Liver (tissue), 9 donors: ENCODE results near the gene SHROOM1. TPM values are rescaled to one million over a fixed set of nuclear protein-coding genes. Genes with fewer than 3 reads are reported as not detected.
A peak's percentile ranks its signal among the peaks of the same experiment; 100 is the strongest.

Experiments used
- DNase-seq: peaks from one replicate; pipeline ENCODE4 v3.0.0-alpha.2; 2017; ENCODE audit warnings: low spot score
- H3K27ac ChIP-seq, 2 donors: one replicate each; pipeline ENCODE4 v1.7.0; 2013; ENCODE audit warnings: inconsistent platforms in 2 of 2, low read length in 2 of 2, control low read depth in 1 of 2, low read depth in 1 of 2, mild to moderate bottlenecking in 1 of 2
- H3K27me3 ChIP-seq, 4 donors: one replicate each; pipeline versions ENCODE4 v1.6.1 to v1.7.0; 2013; ENCODE audit warnings: low read length in 3 of 4, inconsistent platforms in 1 of 4, mild to moderate bottlenecking in 1 of 4, moderate library complexity in 1 of 4; ENCODE audit not compliant: control insufficient read depth in 4 of 4, insufficient read depth in 4 of 4
- H3K36me3 ChIP-seq, 4 donors: one replicate each; pipeline versions ENCODE4 v1.6.1 to v1.7.0; 2013; ENCODE audit warnings: low read length in 3 of 4, mild to moderate bottlenecking in 3 of 4, low read depth in 1 of 4, moderate library complexity in 1 of 4; ENCODE audit not compliant: control insufficient read depth in 4 of 4, insufficient read depth in 3 of 4
- H3K4me1 ChIP-seq, 4 donors: one replicate each; pipeline versions ENCODE4 v1.6.1 to v1.7.0; 2013; ENCODE audit warnings: low read length in 3 of 4, mild to moderate bottlenecking in 3 of 4, moderate library complexity in 1 of 4; ENCODE audit not compliant: control insufficient read depth in 4 of 4, insufficient read depth in 4 of 4
- H3K4me3 ChIP-seq, 3 donors: one replicate each; pipeline versions ENCODE4 v1.6.1 to v1.7.0; 2013; ENCODE audit warnings: low read length in 3 of 3, control low read depth in 1 of 3, low read depth in 1 of 3, mild to moderate bottlenecking in 1 of 3
- H3K9ac ChIP-seq, 2 donors: one replicate each; pipeline ENCODE4 v1.7.0; 2013; ENCODE audit warnings: low read length in 2 of 2, mild to moderate bottlenecking in 2 of 2, moderate library complexity in 2 of 2, control low read depth in 1 of 2, low read depth in 1 of 2
- H3K9me3 ChIP-seq, 4 donors: one replicate each; pipeline versions ENCODE4 v1.6.1 to v1.7.0; 2013; ENCODE audit warnings: low read length in 3 of 4; ENCODE audit not compliant: control insufficient read depth in 4 of 4
- EGR1 ChIP-seq, 2 donors: IDR thresholded peaks; 2 replicates each; pipeline ENCODE4 v1.6.1; 2016 to 2018; ENCODE audit warnings: antibody characterized with exemption in 2 of 2, low read depth in 2 of 2
- FOXA1 ChIP-seq: IDR thresholded peaks from 2 replicates; pipeline ENCODE4 v1.6.1; 2016; ENCODE audit warnings: antibody characterized with exemption
- FOXA2 ChIP-seq: IDR thresholded peaks from 2 replicates; pipeline ENCODE4 v1.6.1; 2016; ENCODE audit warnings: antibody characterized with exemption
- HNF4A ChIP-seq, 2 donors: conservative IDR thresholded peaks; 2 replicates each; pipeline ENCODE4 v1.6.1; 2016; ENCODE audit warnings: antibody characterized with exemption in 2 of 2, mild to moderate bottlenecking in 2 of 2
- HNF4G ChIP-seq: IDR thresholded peaks from 2 replicates; pipeline ENCODE4 v1.6.1; 2016; ENCODE audit warnings: antibody characterized with exemption
- MAX ChIP-seq: IDR thresholded peaks from 2 replicates; pipeline ENCODE4 v1.6.1; 2016; ENCODE audit warnings: antibody characterized with exemption
- RAD21 ChIP-seq, 2 donors: IDR thresholded peaks; 2 replicates each; pipeline ENCODE4 v1.6.1; 2016; ENCODE audit warnings: antibody characterized with exemption in 2 of 2, mild to moderate bottlenecking in 2 of 2
- REST ChIP-seq: IDR thresholded peaks from 2 replicates; pipeline ENCODE4 v1.6.1; 2016; ENCODE audit warnings: antibody characterized with exemption, mild to moderate bottlenecking
- RXRA ChIP-seq, 2 donors: IDR thresholded peaks; 2 replicates each; pipeline ENCODE4 v1.6.1; 2017 to 2018; ENCODE audit warnings: antibody characterized with exemption in 2 of 2, mild to moderate bottlenecking in 1 of 2
- TAF1 ChIP-seq: conservative IDR thresholded peaks from 2 replicates; pipeline ENCODE4 v1.6.1; 2016; ENCODE audit warnings: antibody characterized with exemption, mild to moderate bottlenecking
- YY1 ChIP-seq: IDR thresholded peaks from 2 replicates; pipeline ENCODE4 v1.6.1; 2016; ENCODE audit warnings: antibody characterized with exemption, mild to moderate bottlenecking
- WGBS: extraction: QIAGEN DNeasy Blood & Tissue Kit; methylation state at CpG from one replicate; pipeline ENCODE4 v1.1.7; 2013; 5-methylcytosine and 5-hydroxymethylcytosine counted together
- polyA plus RNA-seq, 2 donors: library from polyadenylated mRNA; stranded (reverse) in 1 of 2; unstranded in 1 of 2; fragments of 200-250 nt in 1 of 2; fragments of >200 nt in 1 of 2; fragmentation: Nextera tagmentation in 1 of 2; extraction: Ambion mirVana in 1 of 2; gene quantifications; one replicate each; pipeline versions ENCODE4 v1.2.1 to v1.2.3, GENCODE V29; 2013 to 2015
- total RNA-seq, 2 donors: library from RNA; depleted of rRNA; stranded (reverse); fragments of >200 nt; gene quantifications; one replicate each; pipeline ENCODE4 v1.2.3, GENCODE V29; 2014
- TF ChIP-seq, protein P1 (sequence below): fragments of 150-350 bp; IDR thresholded peaks from 2 replicates; pipeline ENCODE4 v1.5.1; 2017; ENCODE audit warnings: improper control_type of control experiment, low read depth, low read length; ENCODE audit not compliant: missing input control
- donor health status: healthy.
- donor health status: healthy.
- donor health status: healthy.
- donor health status: healthy.
- donor health status: healthy.

SHROOM1 gene
- total and polyA plus RNA-seq, 4 donors = 6.1 to 28.5 (median 18.3) TPM

DNA sequence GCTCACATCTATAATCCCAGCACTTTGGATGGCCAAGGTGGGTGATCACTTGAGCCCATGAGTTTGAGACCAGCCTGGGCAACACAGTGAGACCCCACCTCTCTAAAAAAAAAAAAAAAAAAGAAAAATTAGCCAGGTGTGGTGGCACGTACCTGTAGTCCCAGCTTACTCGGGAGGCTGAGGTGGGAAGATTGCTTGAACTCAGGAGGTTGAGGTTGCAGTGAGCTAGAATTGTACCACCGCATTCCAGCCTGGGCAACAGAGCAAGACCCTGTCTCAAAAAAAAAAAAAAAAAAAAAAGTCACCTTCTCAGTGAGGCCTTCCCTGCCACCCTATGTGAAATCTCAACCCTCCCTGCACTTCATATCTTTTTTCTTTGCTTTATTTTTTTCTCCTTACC, 39.4 kb downstream of the SHROOM1 start:
- H3K4me3 ChIP-seq = no peak overlapping the region
- DNase-seq = no peak
- TF ChIP-seq HNF4G (no peak), HNF4A (conservative IDR thresholded peaks at IDR 0.05) (no peak), EGR1 (IDR thresholded peaks at IDR 0.05; ENCODE audit: low read depth in 2 of 2) (no peak), MAX (no peak), FOXA1 (no peak), RXRA (IDR thresholded peaks at IDR 0.05) (no peak), TAF1 (no peak), YY1 (no peak), REST (no peak), FOXA2 (no peak)
- TF ChIP-seq, protein P1, sequence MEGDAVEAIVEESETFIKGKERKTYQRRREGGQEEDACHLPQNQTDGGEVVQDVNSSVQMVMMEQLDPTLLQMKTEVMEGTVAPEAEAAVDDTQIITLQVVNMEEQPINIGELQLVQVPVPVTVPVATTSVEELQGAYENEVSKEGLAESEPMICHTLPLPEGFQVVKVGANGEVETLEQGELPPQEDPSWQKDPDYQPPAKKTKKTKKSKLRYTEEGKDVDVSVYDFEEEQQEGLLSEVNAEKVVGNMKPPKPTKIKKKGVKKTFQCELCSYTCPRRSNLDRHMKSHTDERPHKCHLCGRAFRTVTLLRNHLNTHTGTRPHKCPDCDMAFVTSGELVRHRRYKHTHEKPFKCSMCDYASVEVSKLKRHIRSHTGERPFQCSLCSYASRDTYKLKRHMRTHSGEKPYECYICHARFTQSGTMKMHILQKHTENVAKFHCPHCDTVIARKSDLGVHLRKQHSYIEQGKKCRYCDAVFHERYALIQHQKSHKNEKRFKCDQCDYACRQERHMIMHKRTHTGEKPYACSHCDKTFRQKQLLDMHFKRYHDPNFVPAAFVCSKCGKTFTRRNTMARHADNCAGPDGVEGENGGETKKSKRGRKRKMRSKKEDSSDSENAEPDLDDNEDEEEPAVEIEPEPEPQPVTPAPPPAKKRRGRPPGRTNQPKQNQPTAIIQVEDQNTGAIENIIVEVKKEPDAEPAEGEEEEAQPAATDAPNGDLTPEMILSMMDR = no peak
- no peaks in the 10 kb centered on the region for H3K36me3 ChIP-seq
- no peak overlapping the region for H3K27ac ChIP-seq
- peaks cover 0 to 26% (median 19%) of the 10 kb centered on the region in 4 donors for H3K4me1 ChIP-seq
- H3K27me3 ChIP-seq = no peaks in the 10 kb centered on the region
- H3K9me3 ChIP-seq = no peaks in the 10 kb centered on the region
- over 99% methylated on average over 3 of the region's 3 CpGs for WGBS
- no peak overlapping the region for H3K9ac ChIP-seq

DNA sequence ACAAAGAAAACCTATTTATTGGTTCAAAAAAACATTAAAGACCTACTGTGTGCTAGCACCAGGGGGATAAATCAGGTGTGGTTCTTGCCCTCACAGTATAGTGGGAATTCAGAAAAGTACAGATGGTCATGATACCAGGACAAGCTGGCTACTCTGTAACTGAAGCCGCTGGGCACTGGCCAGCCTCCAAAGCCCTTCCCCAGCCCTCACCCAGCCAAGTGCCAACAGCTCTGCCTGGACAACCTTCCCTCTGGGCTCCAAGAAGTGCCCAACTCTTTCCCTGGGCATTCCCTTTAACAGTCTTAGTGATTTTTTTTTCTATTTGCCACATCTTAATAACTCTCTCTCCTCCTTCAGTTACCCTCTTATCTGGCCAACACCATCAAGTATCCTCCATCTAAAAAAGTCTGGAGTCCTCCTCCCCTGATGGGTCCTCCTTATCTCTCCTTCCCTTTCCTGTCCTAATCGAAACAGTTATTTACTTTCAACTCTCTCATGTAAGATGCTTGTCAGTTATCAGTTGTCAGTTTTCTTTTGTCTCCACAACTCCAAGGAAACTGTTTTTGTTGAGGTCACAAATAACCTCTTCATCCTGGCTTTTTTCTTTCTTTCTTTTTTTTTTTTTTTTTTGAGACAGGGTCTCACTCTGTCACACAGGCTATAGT, 40.1 kb downstream of the SHROOM1 start:
- Histone ChIP-seq H3K9ac (no peak overlapping the region), H3K27me3 (no peaks in the 10 kb centered on the region)

More for the DNA sequence above, 40.1 kb downstream of the SHROOM1 start:
- Histone ChIP-seq H3K4me3 (no peak overlapping the region), H3K27ac (no peak overlapping the region), H3K4me1 (peaks cover 0 to 26% (median 19%) of the 10 kb centered on the region in 4 donors), H3K9me3 (no peaks in the 10 kb centered on the region), H3K36me3 (no peaks in the 10 kb centered on the region)
- peak in 1 of 2 donors; percentile 17 for TF ChIP-seq HNF4A (conservative IDR thresholded peaks at IDR 0.05)
- TF ChIP-seq RAD21 (IDR thresholded peaks at IDR 0.05) = peak in 1 of 2 donors; percentile 41
- TF ChIP-seq MAX = no peak
- no peak for TF ChIP-seq TAF1
- no peak for DNase-seq
- WGBS = 32% methylated on average over 2 of the region's 2 CpGs
